ENCODE data around the gene CABP2.
A peak's percentile ranks its signal among the peaks of the same experiment; 100 is the strongest.

CABP2 gene

DNA sequence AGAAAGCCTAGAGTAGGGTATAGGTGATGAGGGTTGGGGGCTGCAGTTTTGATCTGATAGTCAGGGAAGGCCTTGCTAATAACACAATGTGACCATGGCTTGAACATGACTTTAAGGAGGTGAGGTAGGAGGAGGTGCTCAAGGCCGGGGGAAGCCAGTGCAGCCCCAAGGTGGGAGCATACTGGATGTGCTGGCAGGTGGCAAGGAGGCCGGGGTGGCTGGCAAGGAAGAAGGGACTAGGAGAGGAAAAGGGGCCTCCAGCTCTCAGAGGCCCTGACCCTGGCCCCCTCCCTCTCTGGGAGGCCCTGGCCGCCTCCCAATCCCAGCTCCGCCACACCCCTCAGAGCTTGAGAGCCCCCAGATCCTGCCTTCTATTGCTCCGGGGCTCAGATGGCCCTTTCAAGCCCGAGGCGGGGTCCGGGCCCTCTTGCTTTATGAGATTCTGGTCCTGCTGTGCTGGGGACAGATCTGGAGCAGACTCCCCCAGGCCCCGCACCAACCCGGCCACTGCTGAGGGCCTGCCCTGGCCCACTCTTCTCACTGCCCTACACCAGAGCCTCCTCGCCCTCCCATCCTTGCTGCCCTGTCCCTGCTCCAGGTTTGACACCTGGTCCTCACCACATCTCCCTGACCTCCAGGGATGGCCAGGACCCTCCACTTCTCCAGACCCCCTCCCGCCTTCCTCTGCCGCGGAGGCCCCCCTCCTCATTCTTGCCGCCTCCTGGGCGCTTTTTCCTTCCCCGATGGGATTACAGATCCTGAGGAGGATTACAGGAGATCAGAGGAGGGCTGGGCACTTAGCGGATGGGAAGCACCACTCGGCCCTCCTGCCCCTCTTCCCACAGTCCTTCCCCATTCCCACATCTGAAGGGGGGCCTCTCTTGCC is 19.9 kb downstream of the CABP2 start:
- Histone ChIP-seq H3K36me3 (peaks cover 43% of the 10 kb centered on the region), H3K4me3 (peak overlapping the region; percentile 81), H3K27me3 (peaks cover 9% of the 10 kb centered on the region; the same call in 1 of the 2 replicates), H3K4me1 (peaks cover 61% of the 10 kb centered on the region), H3K27ac (peak overlapping the region; percentile 76; the same call in 1 of the 2 replicates), H4K20me1 (peaks cover 51% of the 10 kb centered on the region), H3K9me3 (no peaks in the 10 kb centered on the region), H3K4me2 (peak overlapping the region; percentile 94), H3K9ac (peak overlapping the region; percentile 81)
- no peak for TF ChIP-seq Cebpa-rat (IDR thresholded peaks at IDR 0.05)

DNA sequence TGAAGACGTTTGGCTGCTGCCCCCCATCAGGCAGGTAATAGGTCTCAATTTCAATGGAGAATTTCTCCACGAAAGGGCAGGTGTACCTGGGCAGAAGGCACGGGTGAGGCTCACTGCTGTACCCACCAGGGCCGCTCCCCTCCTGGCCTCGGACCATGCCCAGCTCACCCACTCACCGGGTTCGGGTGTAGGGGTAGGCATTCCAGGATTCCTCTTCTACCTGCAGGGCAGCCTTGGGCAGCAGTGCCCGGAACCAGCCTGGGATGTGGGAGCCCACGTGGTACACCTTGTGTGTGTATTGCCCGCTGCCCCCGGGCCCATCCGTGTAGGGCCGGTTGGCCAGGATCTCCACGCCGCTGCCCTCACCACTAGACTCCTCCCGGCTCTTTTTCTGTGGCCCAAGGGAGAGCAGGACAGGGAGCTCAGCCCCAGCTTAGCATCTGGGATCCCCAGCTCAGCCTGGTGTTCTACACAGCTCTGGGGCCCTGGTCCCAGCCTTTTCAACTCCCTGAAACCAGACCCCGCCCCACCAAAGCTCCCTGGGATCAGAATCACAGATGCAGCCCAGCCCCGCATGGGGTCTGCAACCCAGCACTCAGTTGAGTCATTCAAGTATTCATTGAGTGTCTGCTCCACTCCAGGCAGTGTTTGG is 20.8 kb downstream of the CABP2 start:
- Histone ChIP-seq H3K36me3 (peaks cover 52% of the 10 kb centered on the region), H3K4me2 (peak overlapping the region; percentile 94), H3K27me3 (peaks cover 9% of the 10 kb centered on the region; the same call in 1 of the 2 replicates), H3K9ac (no peak overlapping the region), H4K20me1 (peaks cover 48% of the 10 kb centered on the region), H3K9me3 (no peaks in the 10 kb centered on the region), H3K4me1 (peaks cover 57% of the 10 kb centered on the region), H3K4me3 (no peak overlapping the region), H3K27ac (no peak overlapping the region)
- no peak for TF ChIP-seq Cebpa-rat (IDR thresholded peaks at IDR 0.05)

DNA sequence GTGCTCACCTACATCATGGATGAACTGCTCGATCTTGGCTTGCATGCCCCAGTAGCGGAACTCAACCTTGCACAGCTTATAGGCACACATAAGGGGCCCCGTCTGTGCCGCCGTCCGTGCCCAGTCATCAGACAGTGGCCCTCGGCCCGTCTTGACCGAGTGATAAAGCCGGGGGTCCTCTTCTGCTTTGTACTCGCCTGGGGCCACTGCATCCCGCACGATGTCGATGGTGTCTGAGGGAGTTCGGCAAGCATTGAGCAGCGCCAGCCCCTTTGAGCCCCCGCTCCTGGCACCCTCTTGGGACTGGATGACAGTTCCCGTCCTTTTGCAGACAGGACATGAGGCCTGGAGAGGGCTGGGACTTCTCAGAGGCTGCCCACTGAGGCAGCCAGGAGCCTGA is 21.4 kb downstream of the CABP2 start:
- TF ChIP-seq Cebpa-rat (IDR thresholded peaks at IDR 0.05), result no peak
- Histone ChIP-seq H3K4me2 (no peak overlapping the region), H4K20me1 (peaks cover 42% of the 10 kb centered on the region), H3K9ac (no peak overlapping the region), H3K27me3 (peaks cover 9% of the 10 kb centered on the region; the same call in 1 of the 2 replicates), H3K9me3 (no peaks in the 10 kb centered on the region), H3K36me3 (peaks cover 58% of the 10 kb centered on the region), H3K4me1 (peaks cover 51% of the 10 kb centered on the region), H3K4me3 (no peak overlapping the region), H3K27ac (no peak overlapping the region)

DNA sequence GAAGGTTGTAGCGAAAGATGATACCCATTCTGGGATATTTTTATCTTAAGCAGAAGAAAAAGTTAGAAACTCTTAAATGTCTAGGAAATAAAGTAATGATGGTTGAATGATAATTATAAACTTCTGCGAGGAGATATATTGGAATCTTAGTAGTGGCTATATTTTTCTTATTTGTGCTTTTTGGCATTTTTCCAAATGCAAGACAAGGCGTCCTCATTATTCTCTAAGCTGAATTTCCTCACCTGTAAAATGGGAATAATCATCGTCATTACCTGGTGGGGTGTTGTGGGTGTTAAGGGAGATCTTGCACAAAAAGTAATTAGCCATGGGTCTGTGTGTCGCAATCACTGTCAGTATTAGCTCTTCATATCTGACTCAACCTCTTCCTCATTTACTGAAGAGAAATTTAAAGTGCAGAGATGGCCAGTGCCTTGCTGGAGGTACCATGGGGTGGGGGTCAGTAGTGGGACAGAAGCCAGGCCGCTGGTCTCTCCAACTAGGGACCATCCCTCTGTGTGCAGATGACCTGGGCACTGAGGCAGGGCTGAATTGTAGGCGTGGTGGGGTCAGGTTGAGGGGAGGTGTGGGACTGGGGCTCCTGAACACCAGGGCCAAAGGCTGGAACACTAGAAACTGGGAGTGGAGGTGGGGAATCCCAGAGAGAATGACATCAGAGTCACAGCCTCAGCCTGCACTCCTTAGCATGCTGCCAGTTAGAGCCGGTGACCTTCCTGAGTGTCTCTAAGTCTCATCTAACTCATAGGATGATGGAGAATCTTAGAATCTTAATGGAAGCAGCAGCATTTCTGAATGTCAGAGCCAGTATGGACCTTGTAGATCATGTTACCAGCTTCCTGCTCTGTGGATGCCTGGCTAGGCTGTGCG is 22.2 kb downstream of the CABP2 start:
- Histone ChIP-seq H3K27me3 (peaks cover 9% of the 10 kb centered on the region; the same call in 1 of the 2 replicates), H3K9me3 (no peaks in the 10 kb centered on the region), H3K27ac (no peak overlapping the region), H3K36me3 (peaks cover 63% of the 10 kb centered on the region), H3K4me1 (peaks cover 43% of the 10 kb centered on the region), H3K9ac (no peak overlapping the region), H3K4me3 (no peak overlapping the region), H4K20me1 (peaks cover 42% of the 10 kb centered on the region), H3K4me2 (peak overlapping the region; percentile 28; the same call in 1 of the 2 replicates)
- TF ChIP-seq Cebpa-rat (IDR thresholded peaks at IDR 0.05), result peak; percentile 81

DNA sequence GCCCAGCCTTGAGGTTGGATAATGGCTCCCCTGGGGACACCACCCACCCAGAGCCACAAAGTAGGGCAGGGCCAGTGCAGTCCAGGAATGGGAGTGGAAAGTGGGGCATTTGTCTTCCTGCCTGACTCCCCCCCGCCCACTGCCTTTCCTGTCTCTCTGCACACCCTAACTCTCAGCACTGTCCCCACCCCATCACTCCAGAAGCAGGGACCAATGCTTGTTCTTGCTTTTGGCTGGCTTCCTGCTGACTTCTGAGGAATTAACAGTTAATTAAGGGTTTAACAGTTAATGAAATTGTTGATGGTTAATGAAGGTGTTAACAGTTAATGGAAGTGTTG is 22.8 kb downstream of the CABP2 start:
- Histone ChIP-seq H3K9me3 (no peaks in the 10 kb centered on the region), H3K4me1 (peaks cover 37% of the 10 kb centered on the region), H3K4me2 (peak overlapping the region; percentile 28; the same call in 1 of the 2 replicates), H3K36me3 (peaks cover 70% of the 10 kb centered on the region), H4K20me1 (peaks cover 38% of the 10 kb centered on the region), H3K9ac (no peak overlapping the region), H3K4me3 (no peak overlapping the region), H3K27me3 (peaks cover 9% of the 10 kb centered on the region; the same call in 1 of the 2 replicates), H3K27ac (no peak overlapping the region)
- no peak for TF ChIP-seq Cebpa-rat (IDR thresholded peaks at IDR 0.05)

DNA sequence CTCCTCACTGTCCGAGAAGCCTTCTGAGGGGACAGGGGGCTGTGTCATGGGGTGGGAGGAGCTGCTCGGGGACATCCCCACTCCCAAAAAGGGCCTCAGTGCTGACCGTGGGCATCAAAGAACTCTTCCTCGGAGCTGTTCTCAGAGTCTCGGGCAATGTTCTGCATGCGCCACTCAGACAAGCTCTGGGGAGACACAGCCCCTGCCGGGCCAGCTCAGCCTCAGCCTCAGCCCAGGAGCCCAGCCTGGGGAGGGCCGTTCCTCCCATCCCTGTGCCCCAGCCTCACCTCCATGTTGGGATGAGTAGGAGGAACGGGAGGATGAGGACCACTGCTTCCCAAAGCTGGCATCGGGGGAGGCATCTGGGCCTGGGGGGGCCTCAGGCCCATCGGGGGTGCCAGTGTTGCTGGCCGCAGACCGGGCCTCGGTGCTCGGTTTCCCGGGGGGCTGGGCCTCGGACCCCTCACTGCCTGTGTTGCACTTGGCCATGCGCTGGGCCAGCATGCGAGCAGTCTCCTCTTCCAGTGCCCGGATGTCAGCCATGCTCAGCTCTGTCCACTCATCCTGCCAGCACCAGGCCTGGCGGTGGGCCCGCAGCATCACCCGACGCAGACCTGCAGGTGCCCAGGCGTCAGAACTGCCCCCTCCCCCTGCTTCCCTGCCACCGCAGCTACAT is 23.3 kb downstream of the CABP2 start:
- H3K4me1 ChIP-seq, result peaks cover 34% of the 10 kb centered on the region
- TF ChIP-seq Cebpa-rat (IDR thresholded peaks at IDR 0.05), result no peak
- H3K27ac ChIP-seq, result no peak overlapping the region
- H4K20me1 ChIP-seq, result peaks cover 34% of the 10 kb centered on the region
- H3K4me3 ChIP-seq, result no peak overlapping the region
- peaks cover 9% of the 10 kb centered on the region; the same call in 1 of the 2 replicates for H3K27me3 ChIP-seq
- no peaks in the 10 kb centered on the region for H3K9me3 ChIP-seq
- no peak overlapping the region for H3K9ac ChIP-seq
- peak overlapping the region; percentile 28; the same call in 1 of the 2 replicates for H3K4me2 ChIP-seq
- peaks cover 75% of the 10 kb centered on the region for H3K36me3 ChIP-seq

DNA sequence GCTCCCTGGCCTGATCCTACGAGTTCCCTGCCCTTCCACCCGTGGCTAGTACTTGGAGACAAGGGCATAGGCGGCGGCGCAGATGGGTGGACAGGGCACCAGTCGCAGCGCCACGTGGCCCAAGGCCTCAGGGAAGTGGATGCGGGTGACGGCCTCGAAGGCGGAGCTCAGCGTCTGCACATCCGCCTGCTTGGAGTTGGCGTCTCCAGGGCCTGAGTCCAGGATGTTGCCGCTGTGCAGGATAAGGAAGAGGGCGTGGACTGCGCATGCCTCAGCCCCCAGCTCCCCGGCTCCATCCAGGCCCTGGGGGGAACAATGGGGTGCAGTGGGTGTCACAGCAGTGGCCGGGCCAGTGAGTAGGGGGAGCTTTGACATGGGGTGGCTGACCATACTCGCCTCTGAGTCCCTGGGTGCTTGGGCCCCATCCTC is 24.7 kb downstream of the CABP2 start:
- peaks cover 85% of the 10 kb centered on the region for H3K36me3 ChIP-seq
- H3K27ac ChIP-seq, result no peak overlapping the region
- H3K4me2 ChIP-seq, result no peak overlapping the region
- TF ChIP-seq Cebpa-rat (IDR thresholded peaks at IDR 0.05), result no peak
- no peak overlapping the region for H3K4me3 ChIP-seq
- peaks cover 5% of the 10 kb centered on the region; the same call in 1 of the 2 replicates for H3K27me3 ChIP-seq
- H3K9ac ChIP-seq, result no peak overlapping the region
- H3K4me1 ChIP-seq, result peaks cover 28% of the 10 kb centered on the region
- no peaks in the 10 kb centered on the region for H3K9me3 ChIP-seq
- peaks cover 20% of the 10 kb centered on the region for H4K20me1 ChIP-seq

DNA sequence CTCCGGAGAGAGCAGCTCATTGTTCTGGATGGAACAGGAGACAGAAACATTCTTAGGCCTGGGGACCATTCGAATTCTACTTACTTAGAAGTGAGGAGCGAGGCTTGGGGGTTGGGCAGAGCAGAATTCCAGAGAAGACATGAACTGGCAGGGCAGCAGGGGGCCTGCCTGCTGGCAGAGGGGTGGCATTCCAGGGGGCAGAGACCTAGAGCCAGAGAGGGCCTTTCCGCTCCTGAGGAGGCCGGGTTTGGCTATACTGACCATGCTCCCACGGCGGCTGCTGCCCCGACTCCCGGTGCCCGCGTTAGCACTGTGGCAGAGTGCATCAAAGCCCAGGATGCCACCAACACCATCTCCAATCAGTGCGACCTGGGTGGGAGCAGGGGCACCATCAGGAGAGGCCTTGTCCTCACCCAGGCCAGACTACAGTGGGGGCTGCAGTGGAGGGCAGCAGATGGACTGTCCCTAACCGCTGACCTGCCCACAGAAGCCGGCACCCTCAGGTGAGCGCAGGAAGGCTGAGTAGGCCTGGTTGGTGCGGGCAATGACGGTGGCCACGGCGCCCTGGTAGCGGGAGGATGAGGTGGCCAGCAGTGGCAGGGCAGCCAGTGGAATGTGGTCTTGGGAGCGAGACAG is 25.5 kb downstream of the CABP2 start:
- H3K36me3 ChIP-seq, result peaks cover 87% of the 10 kb centered on the region
- no peak for TF ChIP-seq Cebpa-rat (IDR thresholded peaks at IDR 0.05)
- no peaks in the 10 kb centered on the region for H3K9me3 ChIP-seq
- H3K27ac ChIP-seq, result no peak overlapping the region
- H3K9ac ChIP-seq, result no peak overlapping the region
- peaks cover 21% of the 10 kb centered on the region for H3K4me1 ChIP-seq
- no peak overlapping the region for H3K4me3 ChIP-seq
- H4K20me1 ChIP-seq, result peaks cover 14% of the 10 kb centered on the region
- H3K4me2 ChIP-seq, result no peak overlapping the region
- H3K27me3 ChIP-seq, result no peaks in the 10 kb centered on the region
